Measurements from ENCODE around the gene HIP1R. TPM values are rescaled to one million over a fixed set of nuclear protein-coding genes. Genes with fewer than 3 reads are reported as not detected.
"Not testable (repeated sequence)": the region's sequence is repeated elsewhere in the genome, so short reads cannot be mapped to it uniquely, and the experiment has no call there.

HIP1R gene
- polyA plus RNA-seq, 1 of the 3 experiments (the other 2 are of a cell fraction) = 20.6 TPM

- no peak overlapping the region for H3K9ac ChIP-seq
- peaks cover 63% of the 10 kb centered on the region for H4K20me1 ChIP-seq (ENCODE audit: insufficient read depth)
- no peaks in the 10 kb centered on the region for H3K36me3 ChIP-seq (replicated peaks in 1 of 2; ENCODE audit: control insufficient read depth in 1 of 2, insufficient read depth in 2 of 2, low read length in 1 of 2)
- ChIA-PET POLR2A (no interaction called here), CTCF (interaction anchor here (1.2 to 2.4 kb wide), 5 partner anchors 9 to 61 kb away, joined by 3 to 11 read pairs (median 4); no protein-coding TSS in a partner anchor)
- no peak overlapping the region for H2AFZ ChIP-seq (ENCODE audit: low read depth)
- H3K79me2 ChIP-seq (ENCODE audit: insufficient read depth) = peaks cover 87% of the 10 kb centered on the region
- H3K4me1 ChIP-seq (ENCODE audit: control insufficient read depth in 1 of 2, insufficient read depth in 2 of 2, low read depth in 1 of 2, low read length in 1 of 2) = peaks cover 22 to 27% of the 10 kb centered on the region in 2 experiments
- H3K27ac ChIP-seq (ENCODE audit: low read depth in 2 of 2, low read length in 1 of 2) = no peak overlapping the region
- no peak overlapping the region for H3K4me3 ChIP-seq (ENCODE audit: low read depth in 2 of 2, low read length in 1 of 2)
- 81% methylated on average over 10 of the region's 10 CpGs for WGBS (ENCODE audit: low lambda C conversion rate)
- no peaks in the 10 kb centered on the region for H3K27me3 ChIP-seq (ENCODE audit: insufficient read depth)
- H3K9me3 ChIP-seq = no peaks in the 10 kb centered on the region
- no peaks in the 10 kb centered on the region for H3K9me2 ChIP-seq
- H3K4me2 ChIP-seq = no peak overlapping the region
- H3F3A ChIP-seq (replicated peaks; ENCODE audit: insufficient read depth) = peaks cover 19% of the 10 kb centered on the region
- DNase-seq = no peak
- TF ChIP-seq TEAD4 (IDR thresholded peaks at IDR 0.05; ENCODE audit: borderline replicate concordance, insufficient read depth) = no peak
- TF ChIP-seq TAF1 (IDR thresholded peaks at IDR 0.05; ENCODE audit: borderline replicate concordance, low read depth, low read length) = no peak
- TF ChIP-seq NFIC (IDR thresholded peaks at IDR 0.05; ENCODE audit: borderline replicate concordance) = no peak
- no peak for TF ChIP-seq CTCF (IDR thresholded peaks at IDR 0.05)
- TF ChIP-seq RCOR1 (IDR thresholded peaks at IDR 0.05; ENCODE audit: low read length) = no peak
- TF ChIP-seq GABPA (IDR thresholded peaks at IDR 0.05; ENCODE audit: low read depth) = no peak
- no peak for TF ChIP-seq CHD2 (IDR thresholded peaks at IDR 0.05; ENCODE audit: low read length, partially characterized antibody)
- no peak for TF ChIP-seq ZBTB33 (IDR thresholded peaks at IDR 0.05; ENCODE audit: borderline replicate concordance, low read depth)
- no peak for TF ChIP-seq PBX3 (IDR thresholded peaks at IDR 0.05)
- TF ChIP-seq IRF3 (IDR thresholded peaks at IDR 0.05; ENCODE audit: low read depth, low read length) = no peak
- TF ChIP-seq REST (IDR thresholded peaks at IDR 0.05; ENCODE audit: low read depth, low read length) = no peak
- no peak for TF ChIP-seq MEF2A (IDR thresholded peaks at IDR 0.05; ENCODE audit: borderline replicate concordance, low read depth)
- TF ChIP-seq EP300 (IDR thresholded peaks at IDR 0.05; ENCODE audit: borderline replicate concordance in 1 of 2, low read depth in 1 of 2, low read length in 1 of 2) = no peak
- no peak for TF ChIP-seq POLR2AphosphoS5 (IDR thresholded peaks at IDR 0.05; ENCODE audit: low read depth, low read length)
Measured at GRCh38 chr12:122891661-122892525, 56.6 kb downstream of the HIP1R start.

GRCh38 chr12:122892724-122893123, 57.5 kb downstream of the HIP1R start:
- POLR2A ChIA-PET; DNase-seq; H3K27me3 ChIP-seq (ENCODE audit: insufficient read depth); H3K9me2 ChIP-seq; H2AFZ ChIP-seq (ENCODE audit: low read depth); H3K4me2 ChIP-seq; H3K36me3 ChIP-seq (replicated peaks in 1 of 2; ENCODE audit: control insufficient read depth in 1 of 2, insufficient read depth in 2 of 2, low read length in 1 of 2); H3K9me3 ChIP-seq; H3K4me3 ChIP-seq (ENCODE audit: low read depth in 2 of 2, low read length in 1 of 2); H3K27ac ChIP-seq (ENCODE audit: low read depth in 2 of 2, low read length in 1 of 2); H3K9ac ChIP-seq: not testable (repeated sequence)
- H3F3A ChIP-seq (replicated peaks; ENCODE audit: insufficient read depth) = peaks cover 16% of the 10 kb centered on the region
- 96% methylated on average over 9 of the region's 9 CpGs for WGBS (ENCODE audit: low lambda C conversion rate)
- peaks cover 79% of the 10 kb centered on the region for H3K79me2 ChIP-seq (ENCODE audit: insufficient read depth)
- CTCF ChIA-PET = interaction anchor here (2.4 kb wide), 1 partner anchor 33 kb away, joined by 10 read pairs; no protein-coding TSS in a partner anchor
- H4K20me1 ChIP-seq (ENCODE audit: insufficient read depth) = peaks cover 55% of the 10 kb centered on the region
- peaks cover 20 to 21% of the 10 kb centered on the region in 2 experiments; a peak in 3 of 4 replicates for H3K4me1 ChIP-seq (ENCODE audit: control insufficient read depth in 1 of 2, insufficient read depth in 2 of 2, low read depth in 1 of 2, low read length in 1 of 2)
